HG03025 (cell line): Measurements from ENCODE around the gene ZP1.

Experiments
- ATAC-seq: cut with Tn5 transposase; IDR thresholded peaks from one replicate; pipeline ENCODE4 v1.9.1; 2021; ENCODE audit warnings: mild to moderate bottlenecking, moderate library complexity; ENCODE audit not compliant: unreplicated experiment, low FRiP score

The ZP1 gene

DNA sequence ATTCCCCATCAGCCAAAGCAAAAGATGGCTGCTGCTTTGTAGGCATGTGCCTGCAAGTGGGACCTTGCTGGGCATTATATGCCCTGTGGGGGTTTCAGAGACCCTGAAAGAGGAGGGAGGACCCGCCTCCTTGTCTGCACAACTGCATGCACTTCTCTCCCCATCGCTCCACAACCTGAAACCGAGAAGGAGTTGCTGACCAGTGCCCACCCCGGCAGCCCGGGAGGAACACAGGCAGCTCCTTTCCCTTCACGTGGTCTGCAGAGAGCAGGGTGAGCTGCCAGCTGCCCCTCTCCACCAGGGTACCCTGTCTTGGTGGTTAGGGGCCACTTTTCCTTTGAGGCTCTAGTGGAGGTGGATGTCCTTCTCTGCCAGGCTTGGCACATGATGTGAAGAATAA is 55.6 kb downstream of the ZP1 start:
- ATAC-seq = no peak

DNA sequence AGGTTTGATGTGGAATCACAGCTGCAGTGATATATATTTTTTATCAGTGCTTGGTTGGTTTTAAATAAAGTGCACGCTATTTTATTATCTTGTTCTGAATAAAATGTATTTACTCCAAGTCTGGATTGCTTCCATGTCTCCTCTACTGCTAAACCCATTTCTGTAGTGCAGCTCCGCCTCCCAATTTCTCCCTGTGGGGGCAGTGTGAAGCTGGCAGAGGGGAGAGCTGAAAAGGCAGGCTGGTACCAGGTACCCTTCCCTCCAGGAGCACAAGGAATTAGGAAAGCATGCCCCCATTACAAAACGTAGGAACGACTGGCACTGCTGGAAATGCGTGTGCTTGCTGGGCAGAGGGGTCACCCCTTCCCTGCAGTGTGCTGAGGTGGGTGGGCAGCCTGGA is 56.0 kb downstream of the ZP1 start:
- no peak for ATAC-seq

DNA sequence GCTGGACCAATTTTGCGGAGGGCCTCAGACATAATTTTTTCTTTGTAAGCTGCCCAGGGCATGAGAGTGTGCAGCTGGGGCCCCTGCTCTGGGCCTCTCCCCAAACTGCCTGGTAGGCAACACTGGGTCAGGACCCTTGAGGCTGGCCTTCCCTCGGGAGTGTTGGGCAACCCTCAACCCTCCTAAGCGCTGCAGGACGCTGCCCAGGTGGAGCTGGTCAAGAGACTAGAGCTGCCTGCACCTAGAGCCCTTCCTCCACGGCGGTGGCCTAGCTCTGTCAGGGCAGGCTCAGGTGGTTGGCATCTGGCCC is 56.4 kb downstream of the ZP1 start:
- no peak for ATAC-seq

DNA sequence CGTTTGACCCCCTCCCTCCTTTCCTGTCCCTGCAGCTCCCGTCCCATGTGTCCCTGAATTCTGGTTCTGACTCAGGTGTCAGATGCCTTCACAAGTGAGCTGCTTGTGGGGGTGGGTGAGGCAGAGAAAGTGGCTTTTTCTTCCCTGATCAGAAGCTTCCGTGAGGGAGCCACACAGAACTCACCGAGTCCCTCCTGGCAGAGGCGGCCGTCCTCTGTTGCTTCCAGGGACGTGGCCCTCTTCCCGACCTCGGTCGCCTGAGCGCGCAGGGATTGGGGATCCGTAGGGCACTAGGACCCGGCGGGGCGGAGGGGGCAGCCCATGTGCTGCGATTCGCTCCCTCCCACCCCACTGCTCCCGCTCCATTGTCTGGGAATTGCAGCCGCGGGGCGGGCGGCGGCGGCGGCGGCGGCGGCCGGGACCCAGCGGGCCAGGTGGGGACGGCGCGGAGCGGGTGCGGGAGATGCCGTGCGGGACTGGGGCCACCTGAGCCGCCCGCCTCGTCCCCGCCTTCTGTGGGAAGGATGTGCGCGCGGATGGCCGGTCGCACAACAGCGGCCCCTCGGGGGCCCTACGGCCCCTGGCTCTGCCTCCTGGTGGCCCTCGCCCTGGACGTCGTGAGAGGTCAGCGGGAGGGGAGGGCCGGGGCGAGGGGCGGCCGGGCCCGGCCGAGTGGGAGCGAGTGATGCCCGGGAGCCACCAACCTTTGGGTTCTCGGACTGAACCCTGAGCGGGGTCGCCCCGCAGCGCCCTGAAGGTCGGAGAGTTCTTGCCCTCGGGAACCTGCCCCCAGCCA is 57.0 kb downstream of the ZP1 start, which contains the start of gene TMEM132A:
Gene TMEM132A (plus strand): TSS at position 351 of the 796 bp plus-strand sequence. CDS start 174 bp downstream, at position 525.
- no peak for ATAC-seq
